Measurements from ENCODE around the gene ADAMTS7.
A peak's percentile ranks its signal among the peaks of the same experiment; 100 is the strongest.

GRCh38 chr15:78811124-78811824, at the start of gene ADAMTS7:
- TF ChIP-seq POLR2AphosphoS5 (IDR thresholded peaks at IDR 0.05) (peak in 2 of 3 donors; percentile 12 to 33), CTCF (IDR thresholded peaks at IDR 0.05 in 8 of 11, conservative IDR thresholded peaks at IDR 0.05 in 3 of 11) (peak; percentile 36 to 88 (median 68))
